CD4-positive, alpha-beta T cell (primary cell): ENCODE measurements around the gene PDCL3. TPM values are rescaled to one million over a fixed set of nuclear protein-coding genes. Genes with fewer than 3 reads are reported as not detected.

Experiments used
- ATAC-seq: fragments of 200-7000 bp; cut with Tn5 transposase; one replicate; pipeline ENCODE4 v1.10.0; 2022; ENCODE audit warnings: mild to moderate bottlenecking; ENCODE audit not compliant: poor library complexity
- CTCF ChIA-PET: fragments of 350-600 bp; sonication (Branson Sonifier 250); formaldehyde crosslinking; loops from one replicate; lab custom pipeline; 2021; ENCODE audit warnings: antibody characterized with exemption, inconsistent platforms; lab: Charles Lee
- POLR2A ChIA-PET: fragments of 350-600 bp; sonication (Branson Sonifier 250); formaldehyde crosslinking; loops from one replicate; lab custom pipeline; 2021; ENCODE audit warnings: antibody characterized with exemption, inconsistent platforms; lab: Charles Lee
- DNase-seq, 14 experiments: peaks; one replicate each; pipeline ENCODE4 v3.0.0-alpha.2; 2013 to 2020; ENCODE audit warnings: mixed read lengths in 2 of 14
- H3K27ac ChIP-seq, 2 donors: one replicate each; pipeline versions ENCODE4 v1.5.1 to v1.7.0; 2013; ENCODE audit warnings: low read length in 2 of 2, low read depth in 1 of 2, mild to moderate bottlenecking in 1 of 2
- H3K27me3 ChIP-seq, 2 experiments: 1 replicate in 1 of 2; 2 replicates in 1 of 2; pipeline versions ENCODE4 v1.6.1 to v1.7.0; 2013; ENCODE audit warnings: low read length in 2 of 2, control low read depth in 1 of 2, mild to moderate bottlenecking in 1 of 2, moderate library complexity in 1 of 2; ENCODE audit not compliant: insufficient read depth in 2 of 2, control insufficient read depth in 1 of 2
- H3K36me3 ChIP-seq: one replicate; pipeline ENCODE4 v1.6.1; 2013; ENCODE audit warnings: low read length, control low read depth; ENCODE audit not compliant: insufficient read depth
- H3K4me1 ChIP-seq: one replicate; pipeline ENCODE4 v1.6.1; 2013; ENCODE audit warnings: low read length, control low read depth; ENCODE audit not compliant: insufficient read depth
- H3K4me3 ChIP-seq: one replicate; pipeline ENCODE4 v1.5.1; 2013; ENCODE audit warnings: mild to moderate bottlenecking, low read length, moderate library complexity
- H3K9me3 ChIP-seq, 2 experiments: 1 replicate in 1 of 2; 2 replicates in 1 of 2; pipeline versions ENCODE4 v1.6.1 to v1.7.0; 2013; ENCODE audit warnings: low read length in 2 of 2, mild to moderate bottlenecking in 2 of 2, control low read depth in 1 of 2, moderate library complexity in 1 of 2; ENCODE audit not compliant: control insufficient read depth in 1 of 2, insufficient read depth in 1 of 2
- H3K27ac Mint-ChIP-seq: one replicate; pipeline ENCODE4 v1.8.0; 2020; ENCODE audit warnings: mixed read lengths
- H3K27me3 Mint-ChIP-seq: one replicate; pipeline ENCODE4 v1.8.0; 2021; ENCODE audit warnings: mixed read lengths
- H3K36me3 Mint-ChIP-seq: one replicate; pipeline ENCODE4 v1.8.0; 2021; ENCODE audit warnings: low read depth, mixed read lengths
- H3K4me1 Mint-ChIP-seq: one replicate; pipeline ENCODE4 v1.8.0; 2021; ENCODE audit warnings: low read depth, mixed read lengths
- H3K4me3 Mint-ChIP-seq: one replicate; pipeline ENCODE4 v1.8.0; 2020; ENCODE audit warnings: mild to moderate bottlenecking, mixed read lengths
- H3K9me3 Mint-ChIP-seq: one replicate; pipeline ENCODE4 v1.8.0; 2020; ENCODE audit warnings: mixed read lengths
- CTCF ChIP-seq: fragments of 200-600 bp; IDR thresholded peaks from one replicate; pipeline ENCODE4 v1.8.0; 2022; ENCODE audit warnings: antibody characterized with exemption, mild to moderate bottlenecking
- intact Hi-C, 2 experiments: fragments of 100-400 bp; cut with DNase I in 1 of 2; cut with micrococcal nuclease in 1 of 2; formaldehyde crosslinking; loops; one replicate each; pipeline versions ENCODE4 v1.15.1 to v1.9.0; 2023 to 2025; cut with DNase I, micrococcal nuclease
- total RNA-seq, 174 experiments: library from RNA in 2 of 174; stranded (reverse) in 2 of 174; gene quantifications; one replicate each; pipeline ENCODE4 v1.2.3 and lab custom pipeline; 2021 to 2026

PDCL3 gene
- total RNA-seq, 2 experiments from 2014 or later = 31.7 to 34.6 TPM

GRCh38 chr2:100518801-100519200 is 44.0 kb upstream of the PDCL3 start:
- Histone ChIP-seq H3K4me3 (no peak overlapping the region), H3K9me3 (no peaks in the 10 kb centered on the region), H3K27ac (no peak overlapping the region), H3K36me3 (no peaks in the 10 kb centered on the region), H3K27me3 (no peaks in the 10 kb centered on the region), H3K4me1 (no peaks in the 10 kb centered on the region)
- no peaks in the 10 kb centered on the region for H3K4me1 Mint-ChIP-seq
- no peak overlapping the region for H3K4me3 Mint-ChIP-seq
- ATAC-seq (no peak), DNase-seq (no peak)
- ChIA-PET POLR2A (no interaction called here), CTCF (interaction anchor here (0.7 kb wide), 1 partner anchor 38 kb away, joined by 3 read pairs; no protein-coding TSS in a partner anchor)
- intact Hi-C loops = no loop called here
- no peaks in the 10 kb centered on the region for H3K9me3 Mint-ChIP-seq
- no peaks in the 10 kb centered on the region for H3K36me3 Mint-ChIP-seq
- no peaks in the 10 kb centered on the region for H3K27me3 Mint-ChIP-seq
- no peak overlapping the region for H3K27ac Mint-ChIP-seq
- TF ChIP-seq CTCF = no peak

GRCh38 chr2:100520224-100520623 is 42.6 kb upstream of the PDCL3 start:
- POLR2A ChIA-PET = no interaction called here

GRCh38 chr2:100522430-100522829 is 40.4 kb upstream of the PDCL3 start:
- ATAC-seq = no peak
- Mint-ChIP-seq H3K27ac (no peak overlapping the region), H3K36me3 (no peaks in the 10 kb centered on the region), H3K27me3 (no peaks in the 10 kb centered on the region), H3K4me3 (no peak overlapping the region), H3K4me1 (no peaks in the 10 kb centered on the region), H3K9me3 (no peaks in the 10 kb centered on the region)
- no peak for DNase-seq
- CTCF ChIA-PET = no interaction called here
- intact Hi-C loops = no loop called here
- no peaks in the 10 kb centered on the region for H3K36me3 ChIP-seq
- POLR2A ChIA-PET = no interaction called here
- H3K4me1 ChIP-seq = no peaks in the 10 kb centered on the region
- H3K27me3 ChIP-seq = no peaks in the 10 kb centered on the region
- no peak overlapping the region for H3K4me3 ChIP-seq
- no peaks in the 10 kb centered on the region for H3K9me3 ChIP-seq
- H3K27ac ChIP-seq = no peak overlapping the region
- TF ChIP-seq CTCF = no peak

More at GRCh38 chr2:100520224-100520623, 42.6 kb upstream of the PDCL3 start:
- H3K27me3 ChIP-seq = no peaks in the 10 kb centered on the region
- TF ChIP-seq CTCF = no peak
- H3K27ac Mint-ChIP-seq = no peak overlapping the region
- CTCF ChIA-PET = no interaction called here
- ATAC-seq (no peak), DNase-seq (no peak)
- no peaks in the 10 kb centered on the region for H3K9me3 Mint-ChIP-seq
- no peaks in the 10 kb centered on the region for H3K9me3 ChIP-seq
- H3K36me3 ChIP-seq = no peaks in the 10 kb centered on the region
- no peaks in the 10 kb centered on the region for H3K4me1 ChIP-seq
- no peak overlapping the region for H3K4me3 ChIP-seq
- intact Hi-C loops = no loop called here
- H3K27me3 Mint-ChIP-seq = no peaks in the 10 kb centered on the region
- H3K27ac ChIP-seq = no peak overlapping the region
- no peak overlapping the region for H3K4me3 Mint-ChIP-seq
- no peaks in the 10 kb centered on the region for H3K36me3 Mint-ChIP-seq
- no peaks in the 10 kb centered on the region for H3K4me1 Mint-ChIP-seq
